PC-3 (cell line): ENCODE results near the gene SPATA32.

Experiments used
- EZH2phosphoT487 ChIP-seq: fragments of 300-600 bp; sonication (generic); IDR thresholded peaks from 2 replicates; pipeline ENCODE4 v1.6.1; 2018; ENCODE audit warnings: mild to moderate bottlenecking, antibody characterized with exemption, low read length, borderline replicate concordance
- TF ChIP-seq, protein P1 (sequence below): fragments of 300-600 bp; sonication (generic); conservative IDR thresholded peaks from 2 replicates; pipeline ENCODE4 v1.5.1; 2017; ENCODE audit warnings: antibody characterized with exemption, low read depth, mild to moderate bottlenecking, low read length

DNA sequence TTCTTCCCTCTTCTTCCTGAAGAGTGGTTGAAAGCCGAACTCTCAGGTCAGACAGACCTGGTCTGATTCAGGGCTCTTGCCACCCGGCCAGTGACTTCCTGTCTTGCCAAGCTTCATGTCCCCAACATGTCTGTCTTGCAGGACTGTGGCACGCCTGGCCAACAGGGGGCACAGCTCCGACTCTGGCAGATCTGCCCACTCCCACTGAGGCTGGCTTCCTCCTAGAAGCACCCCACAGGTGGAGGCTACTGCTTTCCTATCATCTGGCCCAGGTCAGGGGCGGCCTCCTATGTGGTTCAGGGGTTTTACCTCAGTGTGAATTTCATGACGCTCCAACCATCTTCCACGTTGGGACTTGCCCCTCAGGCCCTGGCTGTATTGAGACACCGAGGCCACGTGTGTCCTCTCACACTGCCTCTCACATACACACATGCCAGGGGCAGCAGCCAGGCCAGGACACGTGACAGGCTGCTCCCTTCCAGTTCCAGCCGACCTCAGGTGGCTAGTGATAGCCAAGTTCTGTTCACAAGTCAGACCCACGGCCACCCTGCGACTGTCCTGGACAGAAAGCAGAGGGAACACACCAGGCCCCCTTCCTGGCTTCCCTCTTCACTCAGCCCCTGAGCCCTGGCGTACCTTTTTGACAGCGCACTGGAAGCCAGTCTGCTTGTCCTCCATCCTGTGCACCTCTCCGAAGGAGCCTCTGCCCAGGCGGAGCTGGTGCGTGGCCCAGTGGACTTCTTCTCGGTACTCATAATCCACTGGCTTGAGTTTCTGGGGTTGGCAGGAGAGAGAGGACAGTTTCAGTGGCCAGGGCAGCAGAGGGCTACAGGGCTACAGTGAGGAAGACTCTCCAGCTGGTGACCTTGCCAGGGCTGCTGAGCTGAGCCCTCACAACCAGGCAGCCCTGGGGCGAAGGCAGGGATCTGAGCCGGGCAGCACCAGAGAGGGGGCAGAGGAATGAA lies 22.6 kb upstream of the SPATA32 start:
- TF ChIP-seq, protein P1, sequence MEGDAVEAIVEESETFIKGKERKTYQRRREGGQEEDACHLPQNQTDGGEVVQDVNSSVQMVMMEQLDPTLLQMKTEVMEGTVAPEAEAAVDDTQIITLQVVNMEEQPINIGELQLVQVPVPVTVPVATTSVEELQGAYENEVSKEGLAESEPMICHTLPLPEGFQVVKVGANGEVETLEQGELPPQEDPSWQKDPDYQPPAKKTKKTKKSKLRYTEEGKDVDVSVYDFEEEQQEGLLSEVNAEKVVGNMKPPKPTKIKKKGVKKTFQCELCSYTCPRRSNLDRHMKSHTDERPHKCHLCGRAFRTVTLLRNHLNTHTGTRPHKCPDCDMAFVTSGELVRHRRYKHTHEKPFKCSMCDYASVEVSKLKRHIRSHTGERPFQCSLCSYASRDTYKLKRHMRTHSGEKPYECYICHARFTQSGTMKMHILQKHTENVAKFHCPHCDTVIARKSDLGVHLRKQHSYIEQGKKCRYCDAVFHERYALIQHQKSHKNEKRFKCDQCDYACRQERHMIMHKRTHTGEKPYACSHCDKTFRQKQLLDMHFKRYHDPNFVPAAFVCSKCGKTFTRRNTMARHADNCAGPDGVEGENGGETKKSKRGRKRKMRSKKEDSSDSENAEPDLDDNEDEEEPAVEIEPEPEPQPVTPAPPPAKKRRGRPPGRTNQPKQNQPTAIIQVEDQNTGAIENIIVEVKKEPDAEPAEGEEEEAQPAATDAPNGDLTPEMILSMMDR = peak; percentile 69
- no peak for TF ChIP-seq EZH2phosphoT487
